ENCODE measurements around the gene ELP2.

Gene ELP2

DNA sequence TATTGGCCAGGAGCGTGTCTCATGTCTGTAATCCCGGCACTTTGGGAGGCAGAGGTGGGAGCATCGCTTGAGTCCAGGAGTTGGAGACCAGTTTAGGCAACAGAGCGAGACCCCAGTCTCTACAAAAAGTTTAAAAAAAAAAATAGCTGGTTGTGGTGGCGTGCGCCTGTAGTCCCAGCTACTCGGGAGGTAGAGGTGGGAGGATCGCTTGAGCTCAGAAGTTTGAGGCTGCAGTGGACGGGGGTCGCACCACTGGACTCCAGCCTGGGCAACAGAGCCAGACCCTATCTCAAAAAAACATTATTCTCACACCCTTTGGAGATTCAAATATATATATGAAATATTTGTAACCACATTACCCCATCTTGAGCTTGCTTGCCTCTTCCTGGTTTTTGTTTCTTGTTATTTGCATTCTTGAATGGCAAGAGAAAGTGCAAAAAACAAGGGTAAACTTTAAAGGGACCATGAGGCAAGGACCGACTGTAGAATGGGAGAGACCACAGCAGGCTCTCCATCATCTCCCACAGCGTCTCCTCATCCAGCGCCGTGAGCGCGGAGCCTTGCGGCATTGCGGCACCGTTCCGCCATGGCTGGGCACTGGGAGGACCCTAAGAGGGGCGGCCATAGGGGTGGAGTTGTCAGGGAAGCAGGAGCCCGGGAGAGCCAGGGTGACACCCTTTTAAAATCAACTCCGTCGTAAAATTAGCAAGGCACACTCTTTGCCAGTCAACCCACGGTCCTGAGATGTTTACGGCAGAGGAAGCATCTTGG lies 1.4 kb downstream of the ELP2 start:
- H3K36me3 ChIP-seq (ENCODE audit: insufficient read depth, low read length) = 0 out of 2 replicates have a peak, but pooled peaks cover 5% of the 10 kb centered on the region
- H3K9me3 ChIP-seq (ENCODE audit: control insufficient read depth, insufficient read depth, low read length) = no peaks in the 10 kb centered on the region
- H3K4me1 ChIP-seq (ENCODE audit: insufficient read depth, low read length) = no peaks in the 10 kb centered on the region
- H3K9ac ChIP-seq (ENCODE audit: low read depth, low read length) = peak overlapping the region; percentile 85; the same call in 1 of the 2 replicates

DNA sequence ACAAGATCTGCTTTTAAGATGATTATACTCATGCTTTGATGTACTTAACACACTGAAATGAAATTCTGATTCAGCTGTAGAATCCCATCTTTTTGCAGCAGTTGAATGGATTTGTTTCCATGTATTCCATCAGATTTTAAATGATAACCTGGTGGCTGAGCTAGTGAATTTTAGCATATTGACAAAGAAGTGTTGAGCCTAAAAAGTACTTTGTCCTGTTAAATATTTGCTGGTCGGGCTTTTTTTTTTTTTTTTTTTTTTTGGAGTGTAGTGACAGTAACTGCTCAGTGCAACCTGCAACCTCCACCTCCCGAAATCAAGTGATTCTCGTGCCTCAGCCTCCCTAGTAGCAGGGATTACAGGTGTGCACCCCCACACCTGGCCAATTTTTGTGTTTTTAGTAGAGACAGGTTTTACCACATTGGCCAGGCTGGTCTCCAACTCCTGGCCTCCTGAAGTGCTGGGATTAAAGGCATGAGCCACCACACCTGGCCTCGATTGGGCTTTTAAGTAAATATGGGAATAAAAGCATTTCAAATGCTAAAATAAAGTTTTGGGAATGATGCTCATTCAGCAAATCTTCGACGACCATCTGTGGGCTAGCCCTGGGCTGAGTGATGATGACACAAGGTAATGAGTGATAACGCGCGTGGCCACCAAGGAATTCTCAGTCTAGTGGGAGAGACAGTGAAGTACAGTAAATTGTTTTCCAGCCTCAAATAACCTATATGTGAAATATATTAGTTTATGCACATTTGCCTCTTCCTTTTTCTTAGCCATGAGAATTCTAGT lies 2.2 kb downstream of the ELP2 start:
- H3K4me1 ChIP-seq (ENCODE audit: insufficient read depth, low read length) = no peaks in the 10 kb centered on the region
- H3K9ac ChIP-seq (ENCODE audit: low read depth, low read length) = no peak overlapping the region
- 0 out of 2 replicates have a peak, but pooled peaks cover 8% of the 10 kb centered on the region for H3K36me3 ChIP-seq (ENCODE audit: insufficient read depth, low read length)
- H3K9me3 ChIP-seq (ENCODE audit: control insufficient read depth, insufficient read depth, low read length) = no peaks in the 10 kb centered on the region

DNA sequence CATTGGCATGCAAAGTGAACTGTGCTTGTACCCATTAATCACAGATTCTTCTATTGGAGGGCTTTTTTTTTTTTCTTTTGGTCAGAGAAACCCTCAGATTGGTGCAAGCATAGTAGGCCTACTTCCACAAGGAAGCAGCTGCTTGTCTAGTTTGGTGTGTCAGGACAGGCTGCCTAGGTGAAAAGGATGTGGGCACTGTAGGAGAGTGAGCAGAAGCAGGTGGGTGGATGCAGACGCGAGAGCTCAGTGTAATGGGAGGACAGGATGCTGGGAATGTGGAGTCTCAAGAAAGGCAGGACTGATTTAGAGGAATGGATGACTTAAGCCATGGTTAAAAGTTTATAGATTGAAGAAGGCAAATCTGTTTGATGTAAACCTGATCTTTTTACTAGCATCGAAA lies 3.1 kb downstream of the ELP2 start:
- Histone ChIP-seq H3K4me1 (ENCODE audit: insufficient read depth, low read length) (no peaks in the 10 kb centered on the region), H3K9me3 (ENCODE audit: control insufficient read depth, insufficient read depth, low read length) (no peaks in the 10 kb centered on the region), H3K9ac (ENCODE audit: low read depth, low read length) (no peak overlapping the region), H3K36me3 (ENCODE audit: insufficient read depth, low read length) (peaks cover 10% of the 10 kb centered on the region; the same call in 1 of the 2 replicates)

DNA sequence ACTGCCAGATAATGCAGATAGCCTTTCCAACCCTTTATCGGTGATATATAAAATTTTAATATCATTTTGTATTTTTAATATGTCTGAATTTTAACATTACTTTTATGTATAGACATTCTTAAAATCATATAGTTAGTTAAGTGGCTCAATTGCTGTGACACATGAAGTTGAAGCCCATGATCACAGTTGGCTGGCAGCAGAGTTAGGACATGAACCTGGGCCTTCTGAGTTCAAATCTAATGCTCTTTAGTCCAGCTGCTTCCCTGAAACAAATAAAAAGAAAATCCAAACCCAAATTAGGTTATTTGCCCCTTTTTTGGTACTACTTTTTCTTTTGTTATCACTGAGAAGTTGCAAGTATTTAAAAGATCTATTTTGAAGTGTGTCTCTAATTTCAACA lies 5.6 kb downstream of the ELP2 start:
- H3K9me3 ChIP-seq (ENCODE audit: control insufficient read depth, insufficient read depth, low read length) = no peaks in the 10 kb centered on the region
- no peak overlapping the region for H3K9ac ChIP-seq (ENCODE audit: low read depth, low read length)
- H3K36me3 ChIP-seq (ENCODE audit: insufficient read depth, low read length) = peaks cover 15% of the 10 kb centered on the region
- no peaks in the 10 kb centered on the region for H3K4me1 ChIP-seq (ENCODE audit: insufficient read depth, low read length)

DNA sequence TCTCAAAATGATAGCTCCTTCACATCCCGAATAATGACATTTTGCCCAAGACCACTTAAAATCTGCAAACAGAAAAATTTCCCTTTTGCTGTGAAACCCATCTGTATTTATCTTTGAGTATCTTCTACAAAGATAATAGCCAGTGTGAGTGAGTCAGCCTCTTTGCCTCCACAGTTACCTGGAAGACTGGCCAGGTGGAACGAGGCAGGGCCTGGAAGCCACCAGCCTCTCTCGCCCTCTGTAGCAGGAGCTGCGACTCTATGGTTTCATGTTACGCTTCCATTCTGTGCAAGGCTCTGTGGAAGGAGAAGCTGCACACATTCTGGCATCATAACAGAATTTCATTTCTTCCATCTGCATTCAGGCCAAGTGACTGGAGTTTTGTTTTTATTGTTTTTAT lies 9.5 kb downstream of the ELP2 start:
- no peaks in the 10 kb centered on the region for H3K4me1 ChIP-seq (ENCODE audit: insufficient read depth, low read length)
- peaks cover 28% of the 10 kb centered on the region for H3K36me3 ChIP-seq (ENCODE audit: insufficient read depth, low read length)
- no peak overlapping the region for H3K9ac ChIP-seq (ENCODE audit: low read depth, low read length)
- no peaks in the 10 kb centered on the region for H3K9me3 ChIP-seq (ENCODE audit: control insufficient read depth, insufficient read depth, low read length)

- no peaks in the 10 kb centered on the region for H3K9me3 ChIP-seq (ENCODE audit: control insufficient read depth, insufficient read depth, low read length)
- H3K9ac ChIP-seq (ENCODE audit: low read depth, low read length) = no peak overlapping the region
- peaks cover 31% of the 10 kb centered on the region for H3K36me3 ChIP-seq (ENCODE audit: insufficient read depth, low read length)
- H3K4me1 ChIP-seq (ENCODE audit: insufficient read depth, low read length) = no peaks in the 10 kb centered on the region
Observed at GRCh38 chr18:36141576-36141975, 11.9 kb downstream of the ELP2 start.

DNA sequence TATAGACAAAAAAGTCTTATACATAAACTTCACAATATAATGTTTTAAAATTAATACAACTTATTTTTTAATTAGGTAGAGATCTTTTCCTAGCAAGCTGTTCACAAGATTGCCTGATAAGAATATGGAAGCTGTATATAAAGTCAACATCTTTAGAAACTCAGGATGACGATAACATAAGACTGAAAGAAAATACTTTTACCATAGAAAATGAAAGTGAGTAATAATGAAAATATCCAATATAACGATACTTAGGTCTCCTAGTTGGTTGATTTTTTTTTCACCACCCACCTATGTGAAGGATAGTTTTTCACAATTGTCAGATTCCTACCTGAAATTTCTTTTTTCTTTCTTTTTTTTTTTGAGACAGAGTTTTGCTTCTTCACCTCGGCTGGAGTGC lies 13.1 kb downstream of the ELP2 start:
- H3K9me3 ChIP-seq (ENCODE audit: control insufficient read depth, insufficient read depth, low read length) = no peaks in the 10 kb centered on the region
- no peaks in the 10 kb centered on the region for H3K4me1 ChIP-seq (ENCODE audit: insufficient read depth, low read length)
- peaks cover 34% of the 10 kb centered on the region for H3K36me3 ChIP-seq (ENCODE audit: insufficient read depth, low read length)
- H3K9ac ChIP-seq (ENCODE audit: low read depth, low read length) = no peak overlapping the region

DNA sequence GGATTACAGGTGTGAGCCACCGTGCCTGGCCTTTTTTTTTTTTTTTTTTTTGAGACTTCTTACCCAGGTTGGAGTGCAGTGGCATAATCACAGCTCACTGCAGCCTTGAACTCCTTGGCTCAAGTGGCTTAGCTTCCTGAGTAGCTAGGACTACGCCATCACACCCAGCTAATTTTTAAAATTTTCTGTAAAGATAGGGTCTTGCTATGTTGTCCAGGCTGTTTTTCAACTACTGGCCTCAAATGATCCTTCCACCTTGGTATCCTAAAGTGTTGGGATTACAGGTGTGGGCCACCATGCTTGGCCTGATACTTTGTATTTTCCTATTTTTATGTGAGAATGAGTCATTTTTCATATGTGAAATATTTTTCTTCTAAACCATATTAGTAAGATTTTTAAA lies 13.7 kb downstream of the ELP2 start:
- no peaks in the 10 kb centered on the region for H3K4me1 ChIP-seq (ENCODE audit: insufficient read depth, low read length)
- H3K9ac ChIP-seq (ENCODE audit: low read depth, low read length) = no peak overlapping the region
- no peaks in the 10 kb centered on the region for H3K9me3 ChIP-seq (ENCODE audit: control insufficient read depth, insufficient read depth, low read length)
- peaks cover 29% of the 10 kb centered on the region for H3K36me3 ChIP-seq (ENCODE audit: insufficient read depth, low read length)

DNA sequence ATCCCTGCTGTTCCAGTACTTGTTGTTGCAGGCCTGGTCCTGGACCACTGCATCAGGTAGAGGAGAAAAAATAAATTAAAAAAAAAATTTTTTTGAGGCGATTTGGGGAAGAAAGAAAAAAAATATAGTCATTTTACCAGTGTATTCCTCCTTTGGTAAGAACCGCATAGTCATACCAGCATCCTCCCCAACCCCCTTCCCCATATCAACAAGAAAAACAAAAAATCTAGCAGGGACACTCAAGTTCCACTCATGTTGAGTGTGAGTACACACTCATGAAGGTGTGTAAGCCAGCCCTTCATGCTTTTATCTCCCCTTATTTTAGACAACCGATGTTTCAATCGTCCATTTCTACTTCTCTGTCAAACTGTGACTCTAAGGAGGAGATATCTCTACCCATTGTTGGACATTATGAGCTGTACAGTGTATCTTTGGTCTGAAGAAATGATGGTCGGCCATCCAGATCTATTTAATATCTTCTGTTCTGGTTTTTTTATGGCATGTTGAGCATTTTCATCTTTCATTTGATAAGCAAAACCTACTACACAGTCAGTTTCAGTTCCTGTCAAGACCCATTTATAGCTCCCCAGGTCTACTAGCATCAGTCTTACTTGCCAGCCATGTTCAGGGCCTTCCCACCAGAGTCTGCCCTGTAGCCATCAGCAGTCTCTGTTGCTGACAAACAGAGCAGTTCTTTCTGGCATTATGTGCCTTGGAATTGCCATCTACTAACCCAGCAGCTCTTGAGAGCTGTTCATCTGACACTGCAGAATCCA lies 20.0 kb downstream of the ELP2 start:
- H3K36me3 ChIP-seq (ENCODE audit: insufficient read depth, low read length) = peaks cover 32% of the 10 kb centered on the region
- H3K9ac ChIP-seq (ENCODE audit: low read depth, low read length) = no peak overlapping the region
- no peaks in the 10 kb centered on the region for H3K9me3 ChIP-seq (ENCODE audit: control insufficient read depth, insufficient read depth, low read length)
- no peaks in the 10 kb centered on the region for H3K4me1 ChIP-seq (ENCODE audit: insufficient read depth, low read length)

GRCh38 chr18:36152781-36153180 lies 23.1 kb downstream of the ELP2 start:
- H3K9me3 ChIP-seq (ENCODE audit: control insufficient read depth, insufficient read depth, low read length) = no peaks in the 10 kb centered on the region
- no peaks in the 10 kb centered on the region for H3K4me1 ChIP-seq (ENCODE audit: insufficient read depth, low read length)
- peaks cover 21% of the 10 kb centered on the region for H3K36me3 ChIP-seq (ENCODE audit: insufficient read depth, low read length)
- H3K9ac ChIP-seq (ENCODE audit: low read depth, low read length) = no peak overlapping the region

DNA sequence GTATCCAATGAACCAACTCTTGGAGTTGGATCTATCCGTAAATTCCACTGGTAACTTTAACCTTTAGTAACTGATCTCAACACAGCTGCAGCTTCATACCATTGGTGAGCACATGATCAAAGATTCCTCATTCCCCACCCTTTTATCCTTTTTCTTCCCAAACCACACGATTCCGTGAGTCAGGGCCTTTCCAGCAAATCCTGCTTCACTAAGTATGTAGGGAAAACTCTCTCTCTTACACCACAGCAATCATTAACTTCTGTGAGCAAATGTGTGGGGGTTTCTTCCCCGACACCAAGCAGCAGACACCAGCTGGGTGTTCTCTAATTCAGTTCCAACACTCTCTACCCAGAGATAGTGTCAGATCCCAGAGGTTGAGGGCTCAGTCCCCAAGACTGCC lies 23.5 kb downstream of the ELP2 start:
- H3K36me3 ChIP-seq (ENCODE audit: insufficient read depth, low read length) = peaks cover 23% of the 10 kb centered on the region
- H3K9me3 ChIP-seq (ENCODE audit: control insufficient read depth, insufficient read depth, low read length) = no peaks in the 10 kb centered on the region
- H3K9ac ChIP-seq (ENCODE audit: low read depth, low read length) = no peak overlapping the region
- no peaks in the 10 kb centered on the region for H3K4me1 ChIP-seq (ENCODE audit: insufficient read depth, low read length)

DNA sequence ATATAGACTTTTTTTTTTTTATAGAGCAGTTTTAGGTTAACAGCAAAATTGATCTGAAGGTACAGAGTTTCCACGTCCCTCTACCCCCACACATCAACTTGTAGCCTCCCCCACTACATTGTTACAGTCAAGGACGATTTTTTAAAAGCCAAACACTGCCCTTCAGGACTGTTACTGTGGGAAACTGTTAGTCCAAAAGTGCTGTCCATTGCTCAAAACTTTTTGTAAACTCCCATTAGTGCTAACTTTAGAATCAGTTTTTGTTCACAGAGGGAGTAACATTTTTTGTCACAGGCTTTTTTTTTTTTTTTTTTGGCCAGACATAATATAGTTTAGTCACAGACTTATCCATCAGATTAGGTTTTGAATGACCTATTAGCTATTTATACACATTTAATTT lies 24.1 kb downstream of the ELP2 start:
- Histone ChIP-seq H3K4me1 (ENCODE audit: insufficient read depth, low read length) (no peaks in the 10 kb centered on the region), H3K9ac (ENCODE audit: low read depth, low read length) (no peak overlapping the region), H3K36me3 (ENCODE audit: insufficient read depth, low read length) (peaks cover 24% of the 10 kb centered on the region), H3K9me3 (ENCODE audit: control insufficient read depth, insufficient read depth, low read length) (no peaks in the 10 kb centered on the region)

GRCh38 chr18:36155851-36156757 lies 26.4 kb downstream of the ELP2 start:
- Histone ChIP-seq H3K4me1 (ENCODE audit: insufficient read depth, low read length) (no peaks in the 10 kb centered on the region), H3K36me3 (ENCODE audit: insufficient read depth, low read length) (peaks cover 32% of the 10 kb centered on the region), H3K9ac (ENCODE audit: low read depth, low read length) (no peak overlapping the region), H3K9me3 (ENCODE audit: control insufficient read depth, insufficient read depth, low read length) (no peaks in the 10 kb centered on the region)

- Histone ChIP-seq H3K36me3 (ENCODE audit: insufficient read depth, low read length) (peaks cover 32% of the 10 kb centered on the region), H3K9ac (ENCODE audit: low read depth, low read length) (no peak overlapping the region), H3K4me1 (ENCODE audit: insufficient read depth, low read length) (no peaks in the 10 kb centered on the region), H3K9me3 (ENCODE audit: control insufficient read depth, insufficient read depth, low read length) (no peaks in the 10 kb centered on the region)
Observed at GRCh38 chr18:36157441-36157840, 27.7 kb downstream of the ELP2 start.
